HG02852 (cell line): ENCODE measurements around the gene CEACAM4.
"Not testable (repeated sequence)": the region's sequence is repeated elsewhere in the genome, so short reads cannot be mapped to it uniquely, and the experiment has no call there.

Experiments used
- ATAC-seq: cut with Tn5 transposase; IDR thresholded peaks from one replicate; pipeline ENCODE4 v1.9.1; 2021; ENCODE audit warnings: mild to moderate bottlenecking, moderate library complexity; ENCODE audit not compliant: unreplicated experiment

Gene CEACAM4

DNA sequence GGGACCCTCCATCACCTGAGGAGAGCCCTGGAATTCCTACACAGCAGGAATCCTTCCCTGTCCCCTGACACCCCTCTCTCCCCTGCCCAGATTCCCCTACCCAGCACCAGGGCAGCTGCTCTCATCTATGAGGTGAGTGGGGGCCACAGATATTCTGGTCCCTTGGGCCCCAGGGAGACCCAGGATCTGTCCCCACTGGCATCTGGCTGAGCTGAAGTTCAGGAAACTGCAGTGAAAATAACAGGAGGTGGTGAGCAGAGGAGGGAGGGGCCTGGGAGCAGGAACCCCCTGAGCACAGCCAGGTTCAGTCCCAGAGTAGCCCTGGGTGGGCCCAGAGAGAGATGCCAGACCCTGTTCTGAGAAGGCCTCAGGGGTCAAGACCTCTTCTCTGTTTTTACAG lies 40.8 kb downstream of the CEACAM4 start:
- ATAC-seq, result no peak

DNA sequence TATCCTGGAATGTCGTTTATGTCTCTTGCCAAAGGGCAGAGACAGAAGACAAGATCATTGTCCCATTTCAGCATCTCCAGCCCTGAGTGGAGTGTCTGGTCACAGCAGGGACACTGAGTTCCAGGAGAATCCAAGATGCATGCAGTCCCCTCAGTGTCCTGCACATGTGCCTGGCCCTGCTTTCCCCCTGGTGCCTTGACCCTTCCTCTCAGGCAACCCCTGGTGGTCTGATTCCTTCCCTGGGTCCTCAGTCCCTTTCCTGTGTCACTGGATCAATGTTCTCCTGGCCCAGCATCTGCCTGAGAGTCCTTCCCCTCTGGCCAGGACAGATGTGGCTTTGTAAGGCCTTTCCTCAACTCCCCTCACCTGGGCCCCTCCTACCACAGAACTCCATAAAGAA lies 41.9 kb downstream of the CEACAM4 start:
- no peak for ATAC-seq

DNA sequence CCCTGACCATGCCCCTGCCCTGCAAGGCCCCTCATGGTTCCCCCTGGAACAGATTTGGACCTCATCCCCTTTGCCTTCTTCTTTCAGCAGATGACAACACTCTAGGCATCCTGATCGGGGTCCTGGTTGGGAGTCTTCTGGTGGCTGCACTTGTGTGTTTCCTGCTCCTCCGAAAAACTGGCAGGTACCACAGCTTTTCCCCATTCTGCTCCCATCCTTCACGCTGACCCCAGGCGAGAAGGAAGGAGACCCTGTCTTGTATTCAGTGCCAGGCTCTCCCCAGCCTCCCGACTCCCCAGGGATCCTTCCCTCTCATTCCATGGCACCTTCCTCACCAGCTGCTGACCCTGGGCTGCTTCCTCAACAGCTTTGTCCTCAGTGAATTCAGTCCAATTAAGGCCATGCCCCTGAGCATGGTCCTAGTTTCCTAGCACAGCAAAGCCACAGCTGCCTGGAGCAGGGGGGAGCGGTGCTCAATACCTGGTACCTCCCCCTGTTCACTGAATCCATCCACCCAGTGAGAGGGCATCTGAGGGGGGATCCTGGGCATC lies 42.5 kb downstream of the CEACAM4 start:
- ATAC-seq, result no peak

DNA sequence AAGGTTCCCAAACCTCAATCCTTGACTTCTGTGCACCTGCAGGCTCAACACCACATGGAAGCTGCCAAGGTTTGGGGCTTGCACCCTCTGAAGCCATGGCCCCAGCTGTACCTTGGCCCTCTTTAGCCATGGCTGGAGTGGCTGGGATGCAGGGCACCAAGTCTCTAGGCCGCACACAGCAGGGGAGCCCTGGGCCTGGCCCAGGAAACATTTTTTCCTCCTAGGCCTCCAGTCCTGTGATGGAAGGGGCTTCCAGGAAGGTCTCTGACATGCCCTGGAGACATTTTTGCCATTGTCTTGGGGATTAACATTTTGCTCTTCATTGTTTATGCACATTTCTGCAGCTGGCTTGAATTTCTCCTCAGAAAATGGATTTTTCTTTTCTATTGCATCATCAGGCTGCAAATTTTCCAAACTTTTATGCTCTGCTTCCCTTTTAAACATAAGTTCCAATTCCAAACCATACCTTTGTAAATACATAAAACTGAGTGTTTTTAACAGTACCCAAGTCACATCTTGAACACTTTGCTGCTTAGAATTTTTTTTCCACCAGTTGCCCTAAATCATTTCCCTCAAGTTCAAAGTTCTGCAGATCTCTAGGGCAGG lies 44.2 kb downstream of the CEACAM4 start:
- ATAC-seq, result not testable (repeated sequence)

DNA sequence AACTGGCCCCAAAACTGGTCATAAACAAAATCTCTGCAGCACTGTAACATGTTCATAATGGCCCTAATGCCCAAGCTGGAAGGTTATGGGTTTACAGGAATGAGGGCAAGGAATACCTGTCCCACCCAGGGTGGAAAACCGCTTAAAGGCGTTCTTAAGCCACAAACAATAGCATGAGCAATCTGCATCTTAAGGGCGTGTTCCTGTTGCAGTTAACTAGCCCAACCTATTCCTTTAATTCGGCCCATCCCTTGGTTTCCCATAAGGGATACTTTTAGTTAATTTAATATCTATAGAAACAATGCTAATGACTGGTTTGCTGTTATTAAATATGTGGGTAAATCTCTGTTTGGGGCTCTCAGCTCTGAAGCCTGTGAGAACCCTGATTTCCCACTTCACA lies 45.8 kb downstream of the CEACAM4 start:
- ATAC-seq, result not testable (repeated sequence)

DNA sequence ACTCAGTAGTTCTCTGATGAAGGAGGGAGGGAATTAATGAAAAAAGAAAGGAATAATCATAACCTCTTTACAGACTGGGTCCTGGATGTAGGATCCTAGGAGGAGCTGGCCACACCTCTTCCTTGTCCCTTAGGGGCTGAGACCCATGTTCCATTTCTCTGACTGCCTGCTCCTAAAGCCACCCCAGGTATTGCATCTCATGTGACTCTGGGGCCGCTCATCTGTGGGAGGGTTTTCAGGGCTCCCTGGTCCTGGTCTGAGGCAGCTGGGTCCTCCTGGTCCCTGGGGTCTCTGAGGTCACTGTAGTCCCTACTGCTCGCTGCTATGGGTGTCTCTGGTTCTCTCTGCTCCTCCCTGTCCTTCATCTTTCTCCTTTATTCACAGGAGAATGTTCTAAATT lies 48.0 kb downstream of the CEACAM4 start:
- no peak for ATAC-seq

DNA sequence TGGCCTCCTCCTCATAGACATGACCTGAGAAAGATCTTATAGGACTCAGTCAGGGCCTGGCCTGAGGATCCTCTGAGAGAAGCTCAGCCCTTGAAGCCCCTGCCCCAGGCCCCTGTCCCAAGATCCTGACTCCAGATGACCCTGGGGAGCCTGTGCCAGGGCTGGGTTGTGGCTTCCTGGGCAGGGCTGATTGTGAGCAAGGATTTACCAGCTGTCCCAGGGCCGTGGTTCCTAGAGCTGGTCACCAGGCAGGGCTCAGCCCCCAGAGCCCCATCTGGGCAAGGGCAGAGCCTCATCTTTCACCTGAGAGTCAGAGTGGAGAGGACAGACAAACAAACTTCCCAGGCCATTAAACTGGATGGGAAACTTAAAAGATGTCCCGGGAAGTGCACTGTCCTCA lies 49.0 kb downstream of the CEACAM4 start:
- no peak for ATAC-seq

DNA sequence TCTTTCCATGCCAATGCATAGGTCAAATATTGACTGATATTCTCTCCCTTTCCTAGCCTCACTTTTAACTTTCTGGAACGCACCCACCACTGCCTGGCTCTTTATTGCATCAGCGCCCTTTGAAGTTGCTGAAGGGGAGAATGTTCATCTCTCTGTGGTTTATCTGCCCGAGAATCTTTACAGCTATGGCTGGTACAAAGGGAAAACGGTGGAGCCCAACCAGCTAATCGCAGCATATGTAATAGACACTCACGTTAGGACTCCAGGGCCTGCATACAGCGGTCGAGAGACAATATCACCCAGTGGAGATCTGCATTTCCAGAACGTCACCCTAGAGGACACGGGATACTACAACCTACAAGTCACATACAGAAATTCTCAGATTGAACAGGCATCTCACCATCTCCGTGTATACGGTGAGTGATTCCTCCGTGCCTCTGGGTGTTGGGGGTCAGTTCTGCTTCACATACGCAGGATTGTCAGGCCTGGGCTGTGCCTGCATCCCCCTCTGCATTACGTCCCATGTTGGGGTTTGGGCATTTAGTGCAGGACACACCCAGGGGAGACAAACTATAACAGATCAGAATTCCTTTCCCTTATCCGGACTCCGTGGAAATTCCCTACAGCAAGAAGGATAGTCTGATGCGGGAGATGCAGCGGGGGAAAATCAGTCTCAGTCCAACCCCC lies 49.6 kb downstream of the CEACAM4 start:
- no peak for ATAC-seq

DNA sequence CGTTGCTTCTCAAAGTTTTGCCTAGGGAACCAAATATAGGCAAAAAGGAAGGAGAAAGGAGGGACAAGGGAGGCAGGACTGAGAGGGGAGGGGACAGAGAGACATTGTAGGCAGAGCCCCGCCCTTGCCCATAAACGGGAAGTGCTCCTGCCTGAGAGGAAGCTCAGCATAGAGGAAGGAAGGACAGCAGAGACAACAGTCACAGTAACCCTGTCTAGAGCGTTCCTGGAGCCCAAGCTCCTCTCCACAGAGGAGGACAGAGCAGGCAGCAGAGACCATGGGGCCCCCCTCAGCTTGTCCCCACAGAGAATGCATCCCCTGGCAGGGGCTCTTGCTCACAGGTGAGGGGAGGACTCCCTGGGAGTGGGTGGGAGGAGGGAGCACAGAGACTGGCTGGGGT lies 50.9 kb downstream of the CEACAM4 start, which contains the start of gene CEACAM21:
TSS of gene CEACAM21 (plus strand) at position 169 of the 400 bp plus-strand sequence. CDS start at position 278, 109 bp downstream.
- ATAC-seq, result peak; percentile 64

DNA sequence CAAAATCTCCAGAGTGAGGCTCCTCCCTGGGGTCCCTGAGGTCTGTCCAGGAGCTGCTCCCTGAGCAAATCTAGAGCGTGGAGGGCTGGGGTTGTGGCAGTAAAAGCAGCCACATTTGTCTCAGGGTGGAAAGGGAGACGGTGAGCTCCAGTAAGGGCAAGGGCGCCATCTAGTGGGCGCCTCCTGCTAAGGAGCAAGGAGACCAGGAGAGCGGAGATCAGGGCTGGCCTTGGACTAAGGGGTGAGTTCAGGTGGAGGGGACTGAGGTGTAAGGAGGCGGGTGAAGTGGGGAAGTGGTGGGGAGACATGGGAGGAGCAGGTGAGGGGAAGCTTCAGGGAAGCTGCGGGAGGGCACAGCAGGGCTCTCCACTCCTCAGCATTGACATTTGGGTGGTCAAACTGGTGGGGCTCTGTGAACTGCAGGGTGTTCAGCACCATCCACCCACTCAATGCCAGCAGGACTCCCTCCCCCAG lies 56.2 kb downstream of the CEACAM4 start:
- no peak for ATAC-seq

DNA sequence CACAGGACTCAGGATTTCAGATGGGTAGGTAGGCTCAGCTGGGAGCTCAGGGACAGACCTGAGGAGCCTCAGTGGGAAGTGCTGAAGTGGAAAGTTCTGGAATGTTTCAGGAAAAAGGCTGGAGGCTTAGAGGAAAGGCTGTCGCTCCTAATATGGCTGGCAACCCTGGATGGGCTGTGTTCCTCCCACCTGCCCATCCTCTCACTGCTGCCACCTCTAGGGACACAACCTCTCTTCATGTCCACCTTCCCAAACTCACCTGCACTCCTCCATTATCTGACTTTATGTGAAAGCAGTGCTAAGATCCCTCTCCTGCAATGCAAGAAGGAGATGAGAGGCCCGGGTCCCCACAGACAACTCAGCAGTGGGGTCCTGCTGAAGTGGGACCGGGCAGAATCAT lies 56.7 kb downstream of the CEACAM4 start:
- no peak for ATAC-seq

DNA sequence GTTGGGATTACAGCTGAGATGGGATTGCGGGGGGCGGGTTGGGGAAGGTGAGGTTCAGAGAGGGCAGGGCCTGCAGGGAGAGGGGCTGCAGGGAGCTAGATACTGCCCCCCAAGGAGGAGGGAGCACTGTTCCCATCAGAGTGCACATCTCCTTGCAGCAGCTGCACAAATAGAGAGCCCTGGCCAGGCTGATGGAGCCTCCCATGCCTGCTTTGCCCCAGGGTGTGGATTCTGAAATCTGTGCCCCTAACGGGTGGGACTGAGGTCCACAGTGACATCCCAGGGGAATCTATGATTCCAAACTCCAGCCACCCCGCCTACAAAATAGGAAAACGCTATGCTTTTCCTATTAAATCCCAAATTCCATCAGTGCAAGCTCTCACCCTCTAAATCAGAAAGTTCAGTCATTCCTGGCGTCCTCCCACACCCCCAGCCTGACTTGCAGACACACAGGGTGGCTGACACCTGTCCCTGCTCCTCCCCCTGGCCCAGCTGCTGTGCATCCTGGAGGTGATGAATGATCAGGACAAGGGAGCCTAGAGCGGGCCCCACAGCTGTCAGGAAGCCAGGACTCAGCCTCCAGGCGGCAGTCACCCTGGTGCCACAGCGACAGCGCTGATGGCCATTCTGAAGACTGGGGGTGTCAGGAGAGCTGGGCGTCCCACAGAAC lies 57.3 kb downstream of the CEACAM4 start:
- no peak for ATAC-seq
